ENCODE measurements around the gene CYP4V2.
A peak's percentile ranks its signal among the peaks of the same experiment; 100 is the strongest.

CYP4V2 gene

GRCh38 chr4:186146458-186146857, 44.9 kb upstream of the CYP4V2 start:
- no peaks in the 10 kb centered on the region for H3K79me2 ChIP-seq (ENCODE audit: low read length)
- no peak overlapping the region for H2AFZ ChIP-seq (ENCODE audit: low read depth, low read length)
- no peaks in the 10 kb centered on the region for H3K36me3 ChIP-seq (replicated peaks; ENCODE audit: low read depth, low read length)
- H3K9me3 ChIP-seq (ENCODE audit: insufficient read depth, low read length), result no peaks in the 10 kb centered on the region
- H3K4me1 ChIP-seq (ENCODE audit: low read length), result peaks cover 16% of the 10 kb centered on the region
- H3K9ac ChIP-seq (ENCODE audit: low read length), result no peak overlapping the region
- H3K4me2 ChIP-seq (ENCODE audit: low read length), result peak overlapping the region; percentile 59
- H3K4me3 ChIP-seq (ENCODE audit: low read length), result peak overlapping the region; percentile 58
- TF ChIP-seq EZH2phosphoT487 (IDR thresholded peaks at IDR 0.05; ENCODE audit: low read depth) (no peak), CTCF (IDR thresholded peaks at IDR 0.05; ENCODE audit: low read depth, low read length) (no peak)
- H4K20me1 ChIP-seq (ENCODE audit: insufficient read depth, low read length), result no peaks in the 10 kb centered on the region
- no peak overlapping the region for H3K27ac ChIP-seq (ENCODE audit: low read length)
- peaks cover 3% of the 10 kb centered on the region; the same call in 1 of the 2 replicates for H3K27me3 ChIP-seq (ENCODE audit: low read depth, low read length)

GRCh38 chr4:186148336-186148975, 42.9 kb upstream of the CYP4V2 start:
- H3K27me3 ChIP-seq (ENCODE audit: low read depth, low read length), result peaks cover 3% of the 10 kb centered on the region; the same call in 1 of the 2 replicates
- H4K20me1 ChIP-seq (ENCODE audit: insufficient read depth, low read length), result no peaks in the 10 kb centered on the region
- H3K9ac ChIP-seq (ENCODE audit: low read length), result no peak overlapping the region
- H3K4me3 ChIP-seq (ENCODE audit: low read length), result no peak overlapping the region
- TF ChIP-seq CTCF (IDR thresholded peaks at IDR 0.05; ENCODE audit: low read depth, low read length) (no peak), EZH2phosphoT487 (IDR thresholded peaks at IDR 0.05; ENCODE audit: low read depth) (no peak)
- no peaks in the 10 kb centered on the region for H3K36me3 ChIP-seq (replicated peaks; ENCODE audit: low read depth, low read length)
- H3K27ac ChIP-seq (ENCODE audit: low read length), result no peak overlapping the region
- H3K4me1 ChIP-seq (ENCODE audit: low read length), result peaks cover 16% of the 10 kb centered on the region
- no peaks in the 10 kb centered on the region for H3K9me3 ChIP-seq (ENCODE audit: insufficient read depth, low read length)
- no peaks in the 10 kb centered on the region for H3K79me2 ChIP-seq (ENCODE audit: low read length)
- H2AFZ ChIP-seq (ENCODE audit: low read depth, low read length), result no peak overlapping the region
- no peak overlapping the region for H3K4me2 ChIP-seq (ENCODE audit: low read length)

GRCh38 chr4:186149872-186150271, 41.5 kb upstream of the CYP4V2 start:
- no peaks in the 10 kb centered on the region for H3K9me3 ChIP-seq (ENCODE audit: insufficient read depth, low read length)
- no peaks in the 10 kb centered on the region for H3K79me2 ChIP-seq (ENCODE audit: low read length)
- peaks cover 16% of the 10 kb centered on the region for H3K4me1 ChIP-seq (ENCODE audit: low read length)
- H3K27me3 ChIP-seq (ENCODE audit: low read depth, low read length), result peaks cover 3% of the 10 kb centered on the region; the same call in 1 of the 2 replicates
- H3K9ac ChIP-seq (ENCODE audit: low read length), result no peak overlapping the region
- H3K4me2 ChIP-seq (ENCODE audit: low read length), result no peak overlapping the region
- no peak overlapping the region for H3K27ac ChIP-seq (ENCODE audit: low read length)
- no peaks in the 10 kb centered on the region for H3K36me3 ChIP-seq (replicated peaks; ENCODE audit: low read depth, low read length)
- H3K4me3 ChIP-seq (ENCODE audit: low read length), result no peak overlapping the region
- TF ChIP-seq CTCF (IDR thresholded peaks at IDR 0.05; ENCODE audit: low read depth, low read length), result no peak
- no peak for TF ChIP-seq EZH2phosphoT487 (IDR thresholded peaks at IDR 0.05; ENCODE audit: low read depth)
- no peak overlapping the region for H2AFZ ChIP-seq (ENCODE audit: low read depth, low read length)
- no peaks in the 10 kb centered on the region for H4K20me1 ChIP-seq (ENCODE audit: insufficient read depth, low read length)

GRCh38 chr4:186150926-186151325, 40.4 kb upstream of the CYP4V2 start:
- H3K4me1 ChIP-seq (ENCODE audit: low read length), result peaks cover 9% of the 10 kb centered on the region
- no peaks in the 10 kb centered on the region for H3K9me3 ChIP-seq (ENCODE audit: insufficient read depth, low read length)
- TF ChIP-seq CTCF (IDR thresholded peaks at IDR 0.05; ENCODE audit: low read depth, low read length) (no peak), EZH2phosphoT487 (IDR thresholded peaks at IDR 0.05; ENCODE audit: low read depth) (no peak)
- H4K20me1 ChIP-seq (ENCODE audit: insufficient read depth, low read length), result no peaks in the 10 kb centered on the region
- no peaks in the 10 kb centered on the region for H3K36me3 ChIP-seq (replicated peaks; ENCODE audit: low read depth, low read length)
- H3K27ac ChIP-seq (ENCODE audit: low read length), result no peak overlapping the region
- H3K9ac ChIP-seq (ENCODE audit: low read length), result no peak overlapping the region
- no peak overlapping the region for H3K4me3 ChIP-seq (ENCODE audit: low read length)
- no peak overlapping the region for H2AFZ ChIP-seq (ENCODE audit: low read depth, low read length)
- no peaks in the 10 kb centered on the region for H3K79me2 ChIP-seq (ENCODE audit: low read length)
- H3K27me3 ChIP-seq (ENCODE audit: low read depth, low read length), result no peaks in the 10 kb centered on the region
- peak overlapping the region; percentile 41 for H3K4me2 ChIP-seq (ENCODE audit: low read length)
